Fibroblast of skin of right biceps (primary cell): ENCODE measurements around the gene CLEC3B.
"Not testable (repeated sequence)": the region's sequence is repeated elsewhere in the genome, so short reads cannot be mapped to it uniquely, and the experiment has no call there.

ENCODE experiments used
- DNase-seq: peaks from one replicate; pipeline ENCODE4 v3.0.0-alpha.2; 2013

The CLEC3B gene, protein sequence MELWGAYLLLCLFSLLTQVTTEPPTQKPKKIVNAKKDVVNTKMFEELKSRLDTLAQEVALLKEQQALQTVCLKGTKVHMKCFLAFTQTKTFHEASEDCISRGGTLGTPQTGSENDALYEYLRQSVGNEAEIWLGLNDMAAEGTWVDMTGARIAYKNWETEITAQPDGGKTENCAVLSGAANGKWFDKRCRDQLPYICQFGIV

GRCh38 chr3:45026038-45026437, at the start of gene CLEC3B:
CLEC3B (plus strand) TSS chr3:45026303; CDS start chr3:45026363, 60 bp downstream.
- DNase-seq = peak; percentile 66

DNA sequence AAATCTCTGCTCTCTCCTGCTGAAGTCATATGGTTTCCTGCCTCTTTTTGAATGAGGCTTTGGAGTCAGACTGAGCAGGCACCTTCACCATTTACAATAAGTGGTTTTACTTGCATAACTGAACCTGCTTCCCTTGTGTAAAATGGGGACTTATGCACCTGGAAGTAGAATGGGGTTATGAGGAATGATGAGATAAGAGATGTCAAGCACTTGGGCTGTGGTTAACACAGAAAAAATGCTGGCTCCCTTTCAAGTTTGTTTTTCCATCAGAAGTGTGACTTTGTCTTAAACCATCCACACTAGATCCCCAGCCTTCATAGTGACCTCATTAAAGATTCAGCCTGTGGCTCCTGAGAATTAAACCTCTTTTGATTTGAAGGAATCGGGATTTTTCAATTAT, 44.9 kb upstream of the CLEC3B start:
- DNase-seq = peak; percentile 28

GRCh38 chr3:44981751-44982150, 44.4 kb upstream of the CLEC3B start:
- DNase-seq = no peak

- no peak for DNase-seq
Measured at GRCh38 chr3:44982817-44983216, 43.3 kb upstream of the CLEC3B start.

DNA sequence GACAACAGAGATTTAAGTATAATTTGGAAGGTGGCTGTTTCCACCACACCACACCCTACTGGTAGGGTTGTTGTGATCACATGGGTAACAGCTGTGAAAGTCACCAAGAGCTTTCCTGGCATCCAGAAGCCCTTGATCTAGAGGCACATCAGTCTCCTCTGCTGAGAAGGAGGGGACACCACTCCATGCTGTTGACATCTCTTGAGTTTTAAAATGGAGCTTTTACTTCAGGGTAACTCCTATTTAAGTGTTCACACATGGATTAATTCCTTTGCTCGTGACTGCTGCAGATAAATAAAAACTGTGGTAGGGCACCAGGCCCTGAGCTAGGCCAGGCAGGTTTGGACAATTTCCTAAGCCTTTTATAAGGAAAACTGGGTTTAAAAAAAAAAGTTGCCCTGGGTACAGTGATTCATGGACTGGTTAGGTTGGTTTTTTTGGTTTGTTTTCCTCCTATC, 42.6 kb upstream of the CLEC3B start:
- DNase-seq = no peak

- DNase-seq = no peak
Measured at GRCh38 chr3:44984335-44984734, 41.8 kb upstream of the CLEC3B start.

DNA sequence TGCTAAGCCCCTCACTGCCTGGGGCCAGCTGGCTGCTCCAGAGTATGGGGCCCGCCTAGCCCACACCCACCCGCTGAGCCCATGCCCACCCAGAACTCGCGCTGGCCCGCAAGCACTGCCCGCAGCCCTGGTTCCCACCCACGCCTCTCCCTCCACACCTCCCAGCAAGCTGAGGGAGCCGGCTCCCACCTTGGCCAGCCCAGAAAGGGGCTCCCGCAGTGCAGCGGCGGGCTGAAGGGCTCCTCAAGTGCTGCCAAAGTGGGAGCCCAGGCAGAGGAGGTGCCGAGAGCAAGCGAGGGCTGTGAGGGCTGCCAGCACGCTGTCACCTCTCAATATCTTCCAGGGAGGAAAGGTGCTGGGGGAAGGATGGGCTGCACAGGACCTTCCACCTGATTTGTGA, 39.8 kb upstream of the CLEC3B start:
- not testable (repeated sequence) for DNase-seq

- no peak for DNase-seq
Measured at GRCh38 chr3:44987332-44987731, 38.8 kb upstream of the CLEC3B start.

- no peak for DNase-seq
Measured at GRCh38 chr3:44988073-44988472, 38.0 kb upstream of the CLEC3B start.

DNA sequence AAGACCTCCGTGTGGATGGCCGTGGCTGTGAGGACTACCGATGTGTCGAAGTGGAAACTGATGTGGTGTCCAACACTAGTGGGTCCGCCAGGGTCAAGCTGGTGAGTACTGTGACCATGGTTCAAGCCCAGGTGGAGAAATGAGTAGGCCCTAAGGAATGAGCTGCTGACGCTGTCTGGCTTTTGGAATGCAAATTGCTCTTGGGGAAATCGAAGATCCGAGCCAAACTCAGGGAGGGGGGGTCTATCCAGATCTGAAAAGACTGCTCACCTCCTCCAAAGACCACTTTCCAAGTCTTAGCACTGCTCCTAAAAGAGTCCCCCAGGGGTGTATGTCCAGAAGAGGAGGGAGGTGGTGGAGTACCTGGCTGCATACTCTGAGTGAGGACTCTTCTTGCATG, 37.0 kb upstream of the CLEC3B start:
- no peak for DNase-seq

GRCh38 chr3:44989636-44990373, 36.3 kb upstream of the CLEC3B start:
- no peak for DNase-seq

DNA sequence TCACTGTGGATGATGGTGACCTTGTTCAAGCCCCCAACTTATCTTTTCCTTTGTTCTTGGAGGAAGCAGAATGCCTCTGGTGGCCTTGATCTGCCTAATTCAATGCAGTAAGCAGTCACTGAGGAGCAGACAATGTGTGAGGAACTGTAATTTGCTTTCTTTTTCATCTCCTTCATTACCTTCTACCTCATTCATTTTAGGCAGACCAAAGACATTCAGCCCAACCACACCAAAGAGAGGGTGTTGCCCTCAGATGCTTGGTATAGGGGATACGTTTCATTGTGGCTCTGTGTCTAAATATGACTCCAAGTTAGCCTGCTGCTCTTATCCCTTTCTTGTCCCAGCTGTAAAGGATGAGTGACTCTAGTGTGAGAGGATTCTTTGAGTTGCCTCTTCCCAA, 34.8 kb upstream of the CLEC3B start:
- no peak for DNase-seq

GRCh38 chr3:44992555-44993470, 33.3 kb upstream of the CLEC3B start:
- peak; percentile 23 for DNase-seq

- DNase-seq = peak; percentile 71
Measured at GRCh38 chr3:44993471-44994205, 32.5 kb upstream of the CLEC3B start.

- peak; percentile 71 for DNase-seq
Measured at GRCh38 chr3:44995142-44995770, 30.8 kb upstream of the CLEC3B start.

GRCh38 chr3:44996556-44996969, 29.5 kb upstream of the CLEC3B start:
- DNase-seq = no peak

DNA sequence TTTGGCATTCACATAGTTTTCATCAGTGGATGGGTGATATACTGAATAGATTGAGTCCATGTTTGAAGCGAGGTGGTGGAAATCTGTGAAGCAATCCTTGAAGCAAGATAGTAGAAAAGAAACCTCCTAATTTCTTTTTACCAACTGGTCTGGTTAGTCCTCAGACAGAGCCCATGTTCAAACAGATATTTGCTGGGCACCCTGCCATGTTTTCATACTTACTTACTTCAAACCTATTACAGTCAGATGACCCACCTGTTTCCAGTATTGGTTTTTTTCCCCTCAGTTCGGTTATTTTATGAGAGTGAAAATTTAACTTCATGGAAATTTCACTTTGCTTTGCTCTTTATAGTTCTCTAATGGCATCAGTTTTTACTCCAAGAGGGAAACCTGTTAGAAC, 26.3 kb upstream of the CLEC3B start:
- DNase-seq = no peak

DNA sequence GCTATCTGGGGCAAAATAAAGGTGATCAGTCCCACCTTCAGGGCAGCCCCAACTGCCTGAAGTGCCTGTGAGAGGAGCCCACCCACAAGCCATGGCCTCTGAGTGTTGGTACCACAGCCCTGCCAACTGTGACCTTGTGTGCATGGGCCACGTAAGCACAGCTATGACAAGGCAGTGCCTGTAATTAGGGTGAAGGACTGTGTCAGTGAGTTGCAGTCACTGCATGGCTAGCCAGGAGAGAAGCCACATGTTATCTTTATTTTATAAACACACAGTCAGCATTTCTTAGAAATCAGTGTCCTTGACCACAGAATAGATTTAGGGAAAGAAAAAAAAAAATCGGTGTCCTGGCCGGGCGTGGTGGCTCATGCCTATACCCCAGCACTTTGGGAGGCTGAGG, 25.3 kb upstream of the CLEC3B start:
- no peak for DNase-seq

- DNase-seq = no peak
Measured at GRCh38 chr3:45001738-45002137, 24.4 kb upstream of the CLEC3B start.

- no peak for DNase-seq
Measured at GRCh38 chr3:45002139-45002660, 23.9 kb upstream of the CLEC3B start.

DNA sequence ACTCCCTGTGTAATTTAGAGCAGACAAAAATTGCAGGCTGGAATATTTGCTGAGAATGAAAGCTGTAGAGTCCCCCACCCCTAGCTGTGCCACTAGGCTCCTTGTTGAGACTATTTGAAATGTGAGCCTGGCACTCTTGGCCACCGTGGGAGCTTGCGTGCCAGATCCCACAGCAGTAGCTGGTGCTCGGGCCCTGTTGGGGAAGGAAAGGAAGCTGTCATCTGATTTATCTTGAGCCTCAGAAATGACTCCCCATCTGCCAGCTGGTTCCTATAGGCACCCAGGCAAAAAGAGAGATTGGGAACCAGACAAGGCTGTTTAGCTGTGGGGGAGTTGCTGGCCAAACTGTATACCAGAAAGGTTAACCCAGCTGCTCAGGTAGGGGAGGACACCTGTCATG, 23.4 kb upstream of the CLEC3B start:
- DNase-seq = no peak

DNA sequence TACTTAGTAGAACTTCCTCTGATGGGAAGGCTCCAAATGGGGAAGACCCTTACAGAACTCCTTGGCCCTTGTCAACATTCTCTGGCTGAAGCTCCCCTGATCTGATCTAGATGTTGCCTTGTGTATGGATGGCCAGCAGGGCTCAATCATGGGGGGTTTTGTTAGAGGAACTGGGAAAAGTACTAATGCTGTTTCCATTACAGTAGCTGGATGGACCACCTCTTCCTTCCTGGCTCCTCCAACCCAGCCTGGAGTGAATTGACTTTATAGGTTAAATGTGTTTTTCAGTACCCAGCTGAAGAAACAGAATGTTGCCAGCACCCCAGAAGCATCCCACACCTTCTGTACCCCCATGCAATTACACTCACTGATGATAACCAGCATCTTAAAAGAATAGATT, 22.7 kb upstream of the CLEC3B start:
- DNase-seq = no peak
